ENCODE data around the gene DAPL1.

The DAPL1 gene

GRCh38 chr2:158795195-158795924, at the start of gene DAPL1:
Gene DAPL1 (plus strand): TSS chr2:158795317. CDS start chr2:158795373, 56 bp downstream.
- no peak for DNase-seq

- DNase-seq = no peak
Observed at GRCh38 chr2:158745866-158746382, 49.2 kb upstream of the DAPL1 start.

- no peak for DNase-seq
Observed at GRCh38 chr2:158746488-158746887, 48.6 kb upstream of the DAPL1 start.

GRCh38 chr2:158747281-158747680, 47.8 kb upstream of the DAPL1 start:
- DNase-seq = no peak

- no peak for DNase-seq
Observed at GRCh38 chr2:158748926-158749590, 46.1 kb upstream of the DAPL1 start.

GRCh38 chr2:158750458-158751125, 44.5 kb upstream of the DAPL1 start:
- DNase-seq = no peak

- peak; percentile 31 for DNase-seq
Observed at GRCh38 chr2:158753641-158754611, 41.2 kb upstream of the DAPL1 start.

- DNase-seq = no peak
Observed at GRCh38 chr2:158755310-158756087, 39.6 kb upstream of the DAPL1 start.

- DNase-seq = peak; percentile 18
Observed at GRCh38 chr2:158756331-158756730, 38.8 kb upstream of the DAPL1 start.

- DNase-seq = no peak
Observed at GRCh38 chr2:158756976-158757375, 38.1 kb upstream of the DAPL1 start.

- DNase-seq = no peak
Observed at GRCh38 chr2:158760887-158761286, 34.2 kb upstream of the DAPL1 start.

- DNase-seq = peak; percentile 74
Observed at GRCh38 chr2:158761621-158762020, 33.5 kb upstream of the DAPL1 start.

GRCh38 chr2:158762336-158762735, 32.8 kb upstream of the DAPL1 start:
- no peak for DNase-seq

- peak; percentile 4 for DNase-seq
Observed at GRCh38 chr2:158766524-158766923, 28.6 kb upstream of the DAPL1 start.

- DNase-seq = no peak
Observed at GRCh38 chr2:158772306-158773078, 22.6 kb upstream of the DAPL1 start.

- peak; percentile 21 for DNase-seq
Observed at GRCh38 chr2:158773121-158773520, 22.0 kb upstream of the DAPL1 start.

- DNase-seq = no peak
Observed at GRCh38 chr2:158774681-158775080, 20.4 kb upstream of the DAPL1 start.

GRCh38 chr2:158775273-158776027, 19.7 kb upstream of the DAPL1 start:
- no peak for DNase-seq

- no peak for DNase-seq
Observed at GRCh38 chr2:158776231-158776630, 18.9 kb upstream of the DAPL1 start.

GRCh38 chr2:158777077-158777476, 18.0 kb upstream of the DAPL1 start:
- no peak for DNase-seq
